Measurements from ENCODE around the gene PAH.

DNA sequence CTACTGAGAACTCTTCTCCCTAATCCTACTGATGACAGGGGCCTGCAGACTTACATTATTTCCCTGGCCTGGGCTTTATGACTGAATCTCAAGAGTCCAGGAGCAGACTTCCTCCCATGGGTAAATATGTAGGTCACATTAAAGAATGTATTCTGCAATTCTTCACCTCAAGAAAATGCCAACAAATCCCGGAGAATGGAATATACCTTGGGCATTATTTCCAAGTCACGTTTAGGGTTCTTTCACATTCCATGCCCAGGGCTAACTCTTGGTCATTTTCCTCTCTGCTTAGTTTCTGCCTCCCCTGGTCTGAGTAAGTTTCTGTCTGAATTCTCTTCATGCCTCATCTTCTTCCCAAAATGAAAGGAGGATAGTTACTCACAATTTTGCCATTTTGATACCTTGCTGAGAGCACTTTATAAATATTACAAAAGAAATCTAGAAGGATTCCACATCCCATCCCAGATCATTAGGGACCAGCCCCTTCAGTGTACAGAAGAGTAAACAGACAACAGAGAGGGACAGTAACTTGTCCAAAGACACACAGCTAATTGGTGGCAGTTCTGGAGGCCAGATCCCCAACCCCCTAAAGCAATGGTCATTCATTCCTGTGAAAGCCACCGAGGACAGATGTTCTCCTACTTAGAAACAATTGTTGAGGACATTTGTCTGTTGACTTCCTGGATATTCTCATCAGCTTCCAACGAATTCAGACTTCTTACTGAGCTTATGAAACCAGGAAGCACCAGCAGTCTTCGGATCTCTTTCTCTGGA, 605 bp downstream of the PAH start:
- TF ChIP-seq, protein P1, sequence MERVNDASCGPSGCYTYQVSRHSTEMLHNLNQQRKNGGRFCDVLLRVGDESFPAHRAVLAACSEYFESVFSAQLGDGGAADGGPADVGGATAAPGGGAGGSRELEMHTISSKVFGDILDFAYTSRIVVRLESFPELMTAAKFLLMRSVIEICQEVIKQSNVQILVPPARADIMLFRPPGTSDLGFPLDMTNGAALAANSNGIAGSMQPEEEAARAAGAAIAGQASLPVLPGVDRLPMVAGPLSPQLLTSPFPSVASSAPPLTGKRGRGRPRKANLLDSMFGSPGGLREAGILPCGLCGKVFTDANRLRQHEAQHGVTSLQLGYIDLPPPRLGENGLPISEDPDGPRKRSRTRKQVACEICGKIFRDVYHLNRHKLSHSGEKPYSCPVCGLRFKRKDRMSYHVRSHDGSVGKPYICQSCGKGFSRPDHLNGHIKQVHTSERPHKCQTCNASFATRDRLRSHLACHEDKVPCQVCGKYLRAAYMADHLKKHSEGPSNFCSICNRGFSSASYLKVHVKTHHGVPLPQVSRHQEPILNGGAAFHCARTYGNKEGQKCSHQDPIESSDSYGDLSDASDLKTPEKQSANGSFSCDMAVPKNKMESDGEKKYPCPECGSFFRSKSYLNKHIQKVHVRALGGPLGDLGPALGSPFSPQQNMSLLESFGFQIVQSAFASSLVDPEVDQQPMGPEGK (CRISPR knock-in tag; IDR thresholded peaks at IDR 0.05; ENCODE audit: borderline replicate concordance), result no peak
- TF ChIP-seq ESRRG (CRISPR knock-in tag; IDR thresholded peaks at IDR 0.05) (no peak), BACH2 (CRISPR knock-in tag; IDR thresholded peaks at IDR 0.05; ENCODE audit: borderline replicate concordance) (no peak), GLIS3 (CRISPR knock-in tag; IDR thresholded peaks at IDR 0.05) (no peak)
